Esophagus muscularis mucosa (tissue), 4 donors: Measurements from ENCODE around the gene TSC2. TPM values are rescaled to one million over a fixed set of nuclear protein-coding genes. Genes with fewer than 3 reads are reported as not detected.
A peak's percentile ranks its signal among the peaks of the same experiment; 100 is the strongest.

Experiments
- DNase-seq: peaks from one replicate; pipeline ENCODE4 v3.0.0-alpha.2; 2017; ENCODE audit errors: extremely low spot score
- H3K27ac ChIP-seq, 4 donors: fragments of 200-600 bp; sonication (generic); replicated peaks in 1 of 4; 1 replicate in 3 of 4; 2 replicates in 1 of 4; pipeline ENCODE4 v1.5.1; 2016 to 2019; ENCODE audit warnings: mild to moderate bottlenecking in 1 of 4
- H3K27me3 ChIP-seq, 4 donors: fragments of 200-600 bp; sonication (generic); one replicate each; pipeline versions ENCODE4 v1.5.1 to v1.6.0; 2016 to 2019
- H3K36me3 ChIP-seq, 4 donors: fragments of 200-600 bp; sonication (generic); one replicate each; pipeline ENCODE4 v1.5.1; 2016 to 2019
- H3K4me1 ChIP-seq, 4 donors: fragments of 200-600 bp; sonication (generic); one replicate each; pipeline ENCODE4 v1.5.1; 2016 to 2019
- H3K4me3 ChIP-seq, 4 donors: fragments of 200-600 bp; sonication (generic); 1 replicate in 2 of 4; 2 replicates in 2 of 4; pipeline ENCODE4 v1.5.1; 2016 to 2019; ENCODE audit warnings: mild to moderate bottlenecking in 4 of 4, moderate library complexity in 1 of 4
- H3K9me3 ChIP-seq, 4 donors: fragments of 200-600 bp; sonication (generic); 1 replicate in 3 of 4; 2 replicates in 1 of 4; pipeline ENCODE4 v1.5.1; 2016 to 2019
- EP300 ChIP-seq: sonication (generic); formaldehyde crosslinking; IDR thresholded peaks from one replicate; pipeline ENCODE4 v1.6.1; 2017; ENCODE audit warnings: antibody characterized with exemption
- POLR2A ChIP-seq: fragments of 450-650 bp; IDR thresholded peaks from one replicate; pipeline ENCODE4 v1.6.1; 2017; ENCODE audit warnings: antibody characterized with exemption, moderate library complexity, mild to moderate bottlenecking, low read depth
- POLR2AphosphoS5 ChIP-seq, 2 donors: sonication (generic); formaldehyde crosslinking; IDR thresholded peaks; one replicate each; pipeline ENCODE4 v1.6.1; 2017; ENCODE audit warnings: antibody characterized with exemption in 2 of 2
- WGBS: methylation state at CpG from one replicate; pipeline ENCODE4 v1.1.5; 2018; 5-methylcytosine and 5-hydroxymethylcytosine counted together
- intact Hi-C: fragments of 100-400 bp; cut with DNase I; formaldehyde crosslinking; loops from one replicate; pipeline ENCODE4 v1.15.1; 2023
- total RNA-seq, 4 donors: library from RNA; depleted of rRNA; stranded (reverse); fragments of >200 nt; gene quantifications; one replicate each; pipeline versions ENCODE4 v1.1.0 to v1.2.1, GENCODE V29; 2016
- TF ChIP-seq, protein P1 (sequence below), 3 experiments: fragments of 200-600 bp in 2 of 3; fragments of 450-650 bp in 1 of 3; sonication (generic) in 2 of 3; IDR thresholded peaks; one replicate each; pipeline ENCODE4 v1.5.1; 2017 to 2019; ENCODE audit warnings: antibody characterized with exemption in 3 of 3, mild to moderate bottlenecking in 2 of 3, moderate library complexity in 1 of 3

TSC2 gene
- total RNA-seq, 4 donors from 2014 or later = 41.3 to 71.7 (median 52.0) TPM

DNA sequence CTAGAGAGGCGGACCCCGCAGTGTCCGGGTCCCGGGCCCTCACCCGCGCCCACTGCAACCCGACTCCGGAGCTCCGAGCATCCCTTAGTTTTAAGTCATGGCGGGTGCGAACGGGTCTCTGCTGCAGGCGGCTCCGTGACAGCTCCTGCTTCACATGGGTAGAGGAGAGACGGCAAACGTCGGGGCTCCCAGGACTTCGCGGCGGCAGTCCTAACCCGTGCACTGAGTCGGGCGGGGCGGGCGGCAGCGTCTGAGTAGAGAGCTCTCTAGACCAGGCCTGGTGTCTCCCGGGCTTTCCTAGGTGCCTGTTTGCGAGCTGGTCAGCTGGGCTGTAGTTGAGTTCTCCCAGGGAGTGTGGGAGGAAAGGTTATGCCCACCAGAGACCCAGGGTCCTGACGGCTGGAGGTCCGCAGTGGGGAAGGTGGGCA is 345 bp downstream of the TSC2 start:
- peaks cover 48 to 57% (median 52%) of the 10 kb centered on the region in 4 donors for H3K4me1 ChIP-seq
- intact Hi-C loops = no loop called here
- H3K36me3 ChIP-seq = peaks cover 3 to 46% (median 33%) of the 10 kb centered on the region in 4 donors
- no peak for DNase-seq
- TF ChIP-seq, protein P1, sequence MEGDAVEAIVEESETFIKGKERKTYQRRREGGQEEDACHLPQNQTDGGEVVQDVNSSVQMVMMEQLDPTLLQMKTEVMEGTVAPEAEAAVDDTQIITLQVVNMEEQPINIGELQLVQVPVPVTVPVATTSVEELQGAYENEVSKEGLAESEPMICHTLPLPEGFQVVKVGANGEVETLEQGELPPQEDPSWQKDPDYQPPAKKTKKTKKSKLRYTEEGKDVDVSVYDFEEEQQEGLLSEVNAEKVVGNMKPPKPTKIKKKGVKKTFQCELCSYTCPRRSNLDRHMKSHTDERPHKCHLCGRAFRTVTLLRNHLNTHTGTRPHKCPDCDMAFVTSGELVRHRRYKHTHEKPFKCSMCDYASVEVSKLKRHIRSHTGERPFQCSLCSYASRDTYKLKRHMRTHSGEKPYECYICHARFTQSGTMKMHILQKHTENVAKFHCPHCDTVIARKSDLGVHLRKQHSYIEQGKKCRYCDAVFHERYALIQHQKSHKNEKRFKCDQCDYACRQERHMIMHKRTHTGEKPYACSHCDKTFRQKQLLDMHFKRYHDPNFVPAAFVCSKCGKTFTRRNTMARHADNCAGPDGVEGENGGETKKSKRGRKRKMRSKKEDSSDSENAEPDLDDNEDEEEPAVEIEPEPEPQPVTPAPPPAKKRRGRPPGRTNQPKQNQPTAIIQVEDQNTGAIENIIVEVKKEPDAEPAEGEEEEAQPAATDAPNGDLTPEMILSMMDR (IDR thresholded peaks at IDR 0.05) = no peak
- TF ChIP-seq POLR2AphosphoS5 (IDR thresholded peaks at IDR 0.05) (no peak), EP300 (no peak), POLR2A (no peak)
- peak overlapping the region; percentile 79 to 81 (median 80) for H3K27ac ChIP-seq
- no peaks in the 10 kb centered on the region for H3K9me3 ChIP-seq
- peak overlapping the region; percentile 74 to 92 (median 88) for H3K4me3 ChIP-seq
- H3K27me3 ChIP-seq = no peaks in the 10 kb centered on the region
- 0% methylated on average over 1 of the region's 30 CpGs for WGBS

DNA sequence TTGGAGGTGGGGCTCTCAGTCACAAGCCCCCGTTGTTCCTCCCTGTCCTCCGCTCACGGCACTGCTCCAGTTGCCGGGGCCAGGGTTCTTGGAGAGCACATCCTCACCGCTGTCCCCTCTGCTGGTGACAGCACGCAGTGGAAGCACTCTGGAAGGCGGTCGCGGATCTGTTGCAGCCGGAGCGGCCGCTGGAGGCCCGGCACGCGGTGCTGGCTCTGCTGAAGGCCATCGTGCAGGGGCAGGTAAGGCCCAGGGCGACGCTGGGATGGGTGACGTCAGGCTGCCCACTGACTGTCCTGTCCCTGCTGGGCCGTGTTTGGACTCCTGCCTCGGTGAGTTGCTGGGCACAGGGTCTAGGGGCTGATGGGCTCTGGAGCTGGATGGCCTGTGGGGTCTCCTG is 5.4 kb downstream of the TSC2 start:
- TF ChIP-seq, protein P1 (IDR thresholded peaks at IDR 0.05) = no peak
- TF ChIP-seq POLR2A (no peak), EP300 (no peak), POLR2AphosphoS5 (IDR thresholded peaks at IDR 0.05) (no peak)
- Histone ChIP-seq H3K36me3 (peaks cover 23 to 81% (median 75%) of the 10 kb centered on the region in 4 donors), H3K27me3 (no peaks in the 10 kb centered on the region), H3K4me3 (no peak overlapping the region), H3K27ac (no peak overlapping the region), H3K9me3 (no peaks in the 10 kb centered on the region), H3K4me1 (peaks cover 11 to 14% (median 14%) of the 10 kb centered on the region in 4 donors)
- intact Hi-C loops = no loop called here
- WGBS = 88% methylated on average over 10 of the region's 21 CpGs
- no peak for DNase-seq

DNA sequence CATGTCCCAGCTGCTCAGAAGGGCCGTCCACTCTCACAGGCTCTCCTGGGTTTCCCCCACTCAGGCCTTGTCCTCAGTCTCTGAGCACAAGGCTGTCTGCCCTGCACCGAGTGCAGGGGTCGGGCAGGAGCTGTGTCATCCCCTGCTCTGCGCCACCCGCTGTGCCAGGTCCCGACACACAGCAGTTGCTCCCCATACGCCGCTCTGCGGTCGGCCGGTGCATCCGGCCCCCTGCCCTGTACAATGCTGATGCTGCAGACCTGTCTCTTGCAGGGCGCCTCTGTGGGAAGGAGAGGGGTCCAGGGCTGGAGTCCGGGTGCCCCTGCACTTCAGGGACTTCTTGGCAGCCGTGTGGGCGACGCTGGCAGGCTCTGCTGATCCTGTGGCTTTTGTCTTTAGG is 6.1 kb downstream of the TSC2 start:
- TF ChIP-seq, protein P1 (IDR thresholded peaks at IDR 0.05) = no peak
- TF ChIP-seq EP300 (no peak), POLR2AphosphoS5 (IDR thresholded peaks at IDR 0.05) (no peak), POLR2A (no peak)
- no peak overlapping the region for H3K4me3 ChIP-seq
- H3K27me3 ChIP-seq = no peaks in the 10 kb centered on the region
- intact Hi-C loops = no loop called here
- 93% methylated on average over 17 of the region's 17 CpGs for WGBS
- no peaks in the 10 kb centered on the region for H3K9me3 ChIP-seq
- no peak overlapping the region for H3K27ac ChIP-seq
- H3K4me1 ChIP-seq = peaks cover 5 to 8% (median 7%) of the 10 kb centered on the region in 4 donors
- DNase-seq = no peak
- H3K36me3 ChIP-seq = peaks cover 30 to 88% (median 82%) of the 10 kb centered on the region in 4 donors

DNA sequence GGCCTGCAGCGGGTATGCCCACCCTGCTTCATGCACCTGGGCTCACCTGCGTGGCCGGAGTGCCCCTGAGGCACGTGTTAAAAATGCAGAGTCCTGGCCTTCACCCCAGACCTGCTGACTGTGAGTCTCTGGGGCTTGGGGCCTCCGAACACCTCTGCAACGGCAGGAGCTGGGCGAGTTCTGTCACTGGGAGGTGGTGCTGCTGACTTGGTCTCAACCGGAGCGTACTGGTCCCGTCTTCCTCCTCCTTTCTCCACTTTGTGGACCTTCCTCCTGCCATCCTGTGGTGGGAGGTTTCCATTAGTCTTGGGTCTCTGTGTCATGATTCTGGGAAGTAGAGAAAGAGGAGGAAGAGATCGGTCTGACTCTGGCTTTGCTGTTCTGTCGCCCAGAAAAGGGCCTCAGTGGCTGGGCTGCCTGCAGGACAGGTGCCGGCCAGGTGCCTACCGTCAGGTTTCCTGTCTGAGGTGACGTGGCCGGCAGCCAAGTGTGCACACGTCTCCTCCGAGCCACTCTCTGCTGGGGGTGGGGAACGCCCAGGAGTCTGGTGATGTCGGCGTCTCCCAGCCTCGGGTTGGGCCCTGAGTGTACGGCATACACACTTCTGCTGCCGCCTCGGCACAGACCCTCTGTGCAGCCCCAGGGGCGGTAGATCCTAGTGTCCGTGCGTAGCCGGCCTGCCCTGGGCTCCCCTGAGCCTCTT is 6.9 kb downstream of the TSC2 start:
- Histone ChIP-seq H3K4me3 (no peak overlapping the region), H3K36me3 (peaks cover 30 to 95% (median 87%) of the 10 kb centered on the region in 4 donors), H3K9me3 (no peaks in the 10 kb centered on the region), H3K27ac (no peak overlapping the region), H3K27me3 (no peaks in the 10 kb centered on the region), H3K4me1 (no peaks in the 10 kb centered on the region)
- no peak for TF ChIP-seq EP300
- TF ChIP-seq, protein P1 (IDR thresholded peaks at IDR 0.05) = no peak
- TF ChIP-seq POLR2AphosphoS5 (IDR thresholded peaks at IDR 0.05) = no peak
- TF ChIP-seq POLR2A = no peak
- 88% methylated on average over 28 of the region's 29 CpGs for WGBS
- intact Hi-C loops = no loop called here
- DNase-seq = no peak

DNA sequence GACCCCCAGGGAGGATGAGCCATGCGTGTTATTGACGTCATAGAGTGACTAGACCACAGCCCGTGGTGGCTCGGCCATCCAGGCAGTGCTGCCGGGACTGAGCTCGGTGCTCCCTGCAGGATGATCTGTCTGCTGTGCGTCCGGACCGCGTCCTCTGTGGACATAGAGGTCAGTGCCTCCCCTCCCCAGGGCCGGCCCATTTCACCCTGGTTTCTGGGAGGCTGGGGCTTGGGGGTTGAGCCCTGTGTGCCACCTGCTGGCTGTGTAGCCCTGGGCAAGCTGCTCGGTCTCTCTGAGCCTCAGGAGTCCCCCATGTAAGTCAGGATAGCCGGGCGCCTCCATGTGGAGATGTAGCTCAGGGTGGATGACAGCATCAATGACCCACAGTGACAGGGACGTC is 8.3 kb downstream of the TSC2 start:
- Histone ChIP-seq H3K4me3 (no peak overlapping the region), H3K4me1 (no peaks in the 10 kb centered on the region), H3K9me3 (no peaks in the 10 kb centered on the region), H3K36me3 (peaks cover 35 to 96% (median 90%) of the 10 kb centered on the region in 4 donors), H3K27ac (no peak overlapping the region), H3K27me3 (no peaks in the 10 kb centered on the region)
- TF ChIP-seq POLR2AphosphoS5 (IDR thresholded peaks at IDR 0.05) (no peak), EP300 (no peak), POLR2A (no peak)
- TF ChIP-seq, protein P1 (IDR thresholded peaks at IDR 0.05) = peak in 2 of 3 experiments; percentile 9 to 19
- DNase-seq = no peak
- intact Hi-C loops = no loop called here
- 71% methylated on average over 10 of the region's 15 CpGs for WGBS
